Caco-2 (cell line): ENCODE data around the gene KIT. TPM values are rescaled to one million over a fixed set of nuclear protein-coding genes. Genes with fewer than 3 reads are reported as not detected.

Experiments
- BruUV-seq: library from RNA; stranded (reverse); fragments of 400-500 nt; replicated peaks from 2 replicates; lab custom pipeline; 2021; lab: Mats Ljungman, UMichigan
- CTCF ChIA-PET: fragments of 300-600 bp; sonication (Branson Sonifier 250); formaldehyde crosslinking; loops from one replicate; lab custom pipeline; 2022; ENCODE audit warnings: antibody characterized with exemption; lab: Charles Lee
- POLR2A ChIA-PET: fragments of 300-600 bp; sonication (Branson Sonifier 250); formaldehyde crosslinking; loops from one replicate; lab custom pipeline; 2022; ENCODE audit warnings: antibody characterized with exemption; lab: Charles Lee
- DNase-seq, 2 experiments: peaks; one replicate each; pipeline versions ENCODE4 v3.0.0 to v3.0.0-alpha.2; 2020 to 2022
- H3K27me3 ChIP-seq: replicated peaks from 2 replicates; pipeline ENCODE4 v1.6.0; 2011; ENCODE audit warnings: low read length; ENCODE audit not compliant: control insufficient read depth, insufficient read depth
- H3K36me3 ChIP-seq: 2 replicates; pipeline ENCODE4 v1.5.1; 2011; ENCODE audit warnings: low read length; ENCODE audit not compliant: control insufficient read depth, insufficient read depth
- H3K4me1 ChIP-seq: fragments of 250-450 bp; sonication (Bioruptor Pico); 2 replicates; pipeline ENCODE4 v1.5.1; 2020; ENCODE audit warnings: mild to moderate bottlenecking
- H3K4me3 ChIP-seq: 2 replicates; pipeline ENCODE4 v1.5.1; 2011; ENCODE audit warnings: low read depth, mild to moderate bottlenecking, control low read depth, low read length
- H3K9me3 ChIP-seq: fragments of 250-450 bp; sonication (Bioruptor Pico); 2 replicates; pipeline ENCODE4 v1.5.1; 2020; ENCODE audit warnings: mild to moderate bottlenecking, moderate library complexity
- H3K27ac Mint-ChIP-seq: one replicate; pipeline ENCODE4 v1.8.0; 2022; ENCODE audit warnings: mixed read lengths; ENCODE audit not compliant: unreplicated experiment
- H3K27me3 Mint-ChIP-seq: one replicate; pipeline ENCODE4 v1.8.0; 2022; ENCODE audit warnings: mixed read lengths; ENCODE audit not compliant: insufficient read depth, unreplicated experiment
- H3K36me3 Mint-ChIP-seq: one replicate; pipeline ENCODE4 v1.8.0; 2022; ENCODE audit warnings: mild to moderate bottlenecking, mixed read lengths; ENCODE audit not compliant: insufficient read depth, unreplicated experiment
- H3K4me1 Mint-ChIP-seq: one replicate; pipeline ENCODE4 v1.8.0; 2022; ENCODE audit warnings: low read depth, mixed read lengths; ENCODE audit not compliant: unreplicated experiment
- H3K4me3 Mint-ChIP-seq: one replicate; pipeline ENCODE4 v1.8.0; 2022; ENCODE audit warnings: mild to moderate bottlenecking, moderate library complexity, mixed read lengths; ENCODE audit not compliant: unreplicated experiment
- H3K9me3 Mint-ChIP-seq: one replicate; pipeline ENCODE4 v1.8.0; 2022; ENCODE audit warnings: mixed read lengths; ENCODE audit not compliant: unreplicated experiment
- intact Hi-C: fragments of 100-400 bp; cut with micrococcal nuclease; formaldehyde crosslinking; loops from one replicate; pipeline ENCODE4 v1.10.0; 2022; ENCODE audit not compliant: unreplicated experiment
- total RNA-seq: library from RNA; stranded (reverse); gene quantifications from 2 replicates; pipeline ENCODE4 v1.2.3, GENCODE V29; 2022
- TF ChIP-seq, protein P1 (sequence below), 2 experiments: fragments of 200-600 bp in 1 of 2; IDR thresholded peaks; 1 replicate in 1 of 2; 2 replicates in 1 of 2; pipeline versions ENCODE4 v1.5.1 to v1.8.0; 2011 to 2022; ENCODE audit warnings: antibody characterized with exemption in 1 of 2, control low read depth in 1 of 2, inconsistent platforms in 1 of 2, low read depth in 1 of 2, low read length in 1 of 2, mild to moderate bottlenecking in 1 of 2, moderate library complexity in 1 of 2; ENCODE audit not compliant: insufficient read depth in 1 of 2, severe bottlenecking in 1 of 2, unreplicated experiment in 1 of 2

KIT gene
- total RNA-seq, 1 experiment from 2014 or later: 1.7 TPM

DNA sequence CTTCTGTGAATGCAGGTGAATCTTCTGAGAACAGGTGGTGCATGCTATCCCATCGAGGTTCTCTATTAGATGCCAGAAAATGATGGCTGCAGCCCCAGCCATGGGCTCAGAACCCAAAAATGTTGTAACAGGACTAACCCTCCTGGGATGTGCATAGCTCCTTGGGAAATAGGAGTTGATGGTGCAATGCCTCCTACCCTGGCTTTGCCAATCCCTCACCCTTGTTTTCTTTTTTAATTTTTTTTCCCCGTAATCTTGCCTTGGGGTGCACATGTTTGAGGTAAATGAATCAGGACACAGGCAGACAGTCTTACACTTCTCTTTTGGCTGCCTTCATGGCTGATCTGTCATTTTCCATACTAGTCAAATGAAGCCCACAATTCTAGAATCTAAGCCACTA lies 96.6 kb downstream of the KIT start:
- Histone ChIP-seq H3K9me3 (no peaks in the 10 kb centered on the region), H3K27me3 (no peaks in the 10 kb centered on the region), H3K36me3 (no peaks in the 10 kb centered on the region), H3K4me3 (no peak overlapping the region), H3K4me1 (no peaks in the 10 kb centered on the region)
- Mint-ChIP-seq H3K27ac (no peak overlapping the region), H3K36me3 (no peaks in the 10 kb centered on the region), H3K4me3 (no peak overlapping the region), H3K4me1 (peaks cover 6% of the 10 kb centered on the region), H3K9me3 (no peaks in the 10 kb centered on the region), H3K27me3 (peaks cover 4% of the 10 kb centered on the region)
- DNase-seq: no peak
- intact Hi-C loops: no loop called here
- TF ChIP-seq, protein P1, sequence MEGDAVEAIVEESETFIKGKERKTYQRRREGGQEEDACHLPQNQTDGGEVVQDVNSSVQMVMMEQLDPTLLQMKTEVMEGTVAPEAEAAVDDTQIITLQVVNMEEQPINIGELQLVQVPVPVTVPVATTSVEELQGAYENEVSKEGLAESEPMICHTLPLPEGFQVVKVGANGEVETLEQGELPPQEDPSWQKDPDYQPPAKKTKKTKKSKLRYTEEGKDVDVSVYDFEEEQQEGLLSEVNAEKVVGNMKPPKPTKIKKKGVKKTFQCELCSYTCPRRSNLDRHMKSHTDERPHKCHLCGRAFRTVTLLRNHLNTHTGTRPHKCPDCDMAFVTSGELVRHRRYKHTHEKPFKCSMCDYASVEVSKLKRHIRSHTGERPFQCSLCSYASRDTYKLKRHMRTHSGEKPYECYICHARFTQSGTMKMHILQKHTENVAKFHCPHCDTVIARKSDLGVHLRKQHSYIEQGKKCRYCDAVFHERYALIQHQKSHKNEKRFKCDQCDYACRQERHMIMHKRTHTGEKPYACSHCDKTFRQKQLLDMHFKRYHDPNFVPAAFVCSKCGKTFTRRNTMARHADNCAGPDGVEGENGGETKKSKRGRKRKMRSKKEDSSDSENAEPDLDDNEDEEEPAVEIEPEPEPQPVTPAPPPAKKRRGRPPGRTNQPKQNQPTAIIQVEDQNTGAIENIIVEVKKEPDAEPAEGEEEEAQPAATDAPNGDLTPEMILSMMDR (IDR thresholded peaks at IDR 0.05; ENCODE audit: insufficient read depth in 1 of 2, low read depth in 1 of 2, low read length in 1 of 2, severe bottlenecking in 1 of 2, unreplicated experiment in 1 of 2): no peak
- ChIA-PET CTCF (no interaction called here), POLR2A (no interaction called here)
- BruUV-seq: no TSS peak

DNA sequence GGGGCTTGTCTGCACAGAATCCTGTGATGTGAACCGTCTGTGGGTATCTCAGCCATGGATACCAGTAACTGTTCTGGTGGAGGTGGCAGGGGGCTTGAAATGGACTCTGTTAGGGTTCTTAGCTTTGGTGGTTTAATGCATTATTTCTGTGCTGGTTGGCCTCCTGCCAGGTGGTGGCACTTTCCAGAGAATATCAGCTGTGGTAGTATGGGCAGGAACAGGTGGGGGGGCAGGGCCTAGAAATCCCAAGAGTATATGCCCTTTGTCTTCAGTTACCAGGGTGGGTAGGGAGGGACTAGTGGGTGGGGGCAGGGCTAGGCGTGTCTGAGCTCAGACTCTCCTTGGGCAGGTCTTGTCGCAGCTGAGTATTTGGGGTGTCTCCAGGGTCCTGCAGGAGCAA lies 106.7 kb downstream of the KIT start:
- Mint-ChIP-seq H3K36me3 (peaks cover 1% of the 10 kb centered on the region), H3K4me3 (no peak overlapping the region), H3K9me3 (peaks cover 19% of the 10 kb centered on the region), H3K27ac (no peak overlapping the region), H3K4me1 (no peaks in the 10 kb centered on the region), H3K27me3 (peaks cover 14% of the 10 kb centered on the region)
- intact Hi-C loops: no loop called here
- ChIA-PET POLR2A (no interaction called here), CTCF (no interaction called here)
- no peaks in the 10 kb centered on the region for H3K27me3 ChIP-seq
- BruUV-seq: no TSS peak
- H3K4me1 ChIP-seq: no peaks in the 10 kb centered on the region
- TF ChIP-seq, protein P1 (IDR thresholded peaks at IDR 0.05; ENCODE audit: insufficient read depth in 1 of 2, low read depth in 1 of 2, low read length in 1 of 2, severe bottlenecking in 1 of 2, unreplicated experiment in 1 of 2): no peak
- no peak for DNase-seq
- H3K9me3 ChIP-seq: no peaks in the 10 kb centered on the region
- no peaks in the 10 kb centered on the region for H3K36me3 ChIP-seq
- no peak overlapping the region for H3K4me3 ChIP-seq

DNA sequence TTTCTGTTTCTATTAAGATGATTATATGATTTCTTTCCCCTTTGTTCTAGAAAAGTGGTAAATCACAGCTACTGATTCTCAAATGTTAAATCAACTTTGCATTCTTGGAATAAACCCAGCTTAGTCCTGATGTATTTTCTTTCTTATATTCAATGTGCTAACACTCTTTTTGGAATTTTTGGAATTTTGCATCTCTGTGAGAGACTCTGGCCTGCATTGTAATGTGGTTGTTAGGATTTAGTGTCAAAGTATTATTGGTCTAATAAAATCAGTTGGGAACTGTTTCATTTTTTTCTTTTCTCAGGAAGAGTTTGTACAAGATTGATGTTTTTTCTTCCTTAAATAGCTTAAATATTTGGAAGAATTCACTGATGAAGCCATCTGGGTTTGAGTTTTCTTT lies 109.6 kb downstream of the KIT start:
- H3K4me3 Mint-ChIP-seq: no peak overlapping the region
- Histone ChIP-seq H3K4me1 (no peaks in the 10 kb centered on the region), H3K4me3 (no peak overlapping the region), H3K27me3 (no peaks in the 10 kb centered on the region), H3K9me3 (no peaks in the 10 kb centered on the region), H3K36me3 (no peaks in the 10 kb centered on the region)
- TF ChIP-seq, protein P1 (IDR thresholded peaks at IDR 0.05; ENCODE audit: insufficient read depth in 1 of 2, low read depth in 1 of 2, low read length in 1 of 2, severe bottlenecking in 1 of 2, unreplicated experiment in 1 of 2): no peak
- H3K27ac Mint-ChIP-seq: no peak overlapping the region
- peaks cover 5% of the 10 kb centered on the region for H3K36me3 Mint-ChIP-seq
- BruUV-seq: no TSS peak
- H3K27me3 Mint-ChIP-seq: peaks cover 20% of the 10 kb centered on the region
- POLR2A ChIA-PET: no interaction called here
- H3K4me1 Mint-ChIP-seq: no peaks in the 10 kb centered on the region
- no peaks in the 10 kb centered on the region for H3K9me3 Mint-ChIP-seq
- intact Hi-C loops: no loop called here
- no peak for DNase-seq
- CTCF ChIA-PET: interaction anchor here (0.6 kb wide), 1 partner anchor 327 kb away, joined by 5 read pairs; no protein-coding TSS in a partner anchor
